GM12891 (cell line): Measurements from ENCODE around the gene CDH13.

Experiments
- PAX5 ChIP-seq: IDR thresholded peaks from 2 replicates; pipeline ENCODE4 v1.6.1; 2011; ENCODE audit warnings: low read length, moderate library complexity, mild to moderate bottlenecking; ENCODE audit not compliant: insufficient read depth, severe bottlenecking
- POLR2A ChIP-seq: IDR thresholded peaks from 2 replicates; pipeline ENCODE4 v1.6.1; 2011; ENCODE audit warnings: low read depth, low read length, control low read depth
- POLR2AphosphoS5 ChIP-seq: IDR thresholded peaks from 2 replicates; pipeline ENCODE4 v1.6.1; 2011; ENCODE audit warnings: low read depth, low read length, control low read depth
- POU2F2 ChIP-seq: IDR thresholded peaks from 2 replicates; pipeline ENCODE4 v1.6.1; 2011; ENCODE audit warnings: low read depth, mild to moderate bottlenecking, control low read depth, low read length, moderate library complexity
- SPI1 ChIP-seq: IDR thresholded peaks from 2 replicates; pipeline ENCODE4 v1.6.1; 2011; ENCODE audit warnings: low read depth, low read length, control low read depth
- TAF1 ChIP-seq: IDR thresholded peaks from 2 replicates; pipeline ENCODE4 v1.6.1; 2011; ENCODE audit warnings: low read depth, low read length, control low read depth

GRCh38 chr16:83100679-83101078, 473.9 kb downstream of the CDH13 start:
- TF ChIP-seq POLR2A (no peak), POLR2AphosphoS5 (no peak), TAF1 (no peak), PAX5 (no peak), SPI1 (no peak), POU2F2 (no peak)
